ENCODE results near the gene AKR1C4. TPM values are rescaled to one million over a fixed set of nuclear protein-coding genes. Genes with fewer than 3 reads are reported as not detected.

Gene AKR1C4
- total and polyA plus RNA-seq, 2 of the 8 experiments (the other 6 are each of a cell fraction or from before 2014, with no cell fraction given), result not detected

DNA sequence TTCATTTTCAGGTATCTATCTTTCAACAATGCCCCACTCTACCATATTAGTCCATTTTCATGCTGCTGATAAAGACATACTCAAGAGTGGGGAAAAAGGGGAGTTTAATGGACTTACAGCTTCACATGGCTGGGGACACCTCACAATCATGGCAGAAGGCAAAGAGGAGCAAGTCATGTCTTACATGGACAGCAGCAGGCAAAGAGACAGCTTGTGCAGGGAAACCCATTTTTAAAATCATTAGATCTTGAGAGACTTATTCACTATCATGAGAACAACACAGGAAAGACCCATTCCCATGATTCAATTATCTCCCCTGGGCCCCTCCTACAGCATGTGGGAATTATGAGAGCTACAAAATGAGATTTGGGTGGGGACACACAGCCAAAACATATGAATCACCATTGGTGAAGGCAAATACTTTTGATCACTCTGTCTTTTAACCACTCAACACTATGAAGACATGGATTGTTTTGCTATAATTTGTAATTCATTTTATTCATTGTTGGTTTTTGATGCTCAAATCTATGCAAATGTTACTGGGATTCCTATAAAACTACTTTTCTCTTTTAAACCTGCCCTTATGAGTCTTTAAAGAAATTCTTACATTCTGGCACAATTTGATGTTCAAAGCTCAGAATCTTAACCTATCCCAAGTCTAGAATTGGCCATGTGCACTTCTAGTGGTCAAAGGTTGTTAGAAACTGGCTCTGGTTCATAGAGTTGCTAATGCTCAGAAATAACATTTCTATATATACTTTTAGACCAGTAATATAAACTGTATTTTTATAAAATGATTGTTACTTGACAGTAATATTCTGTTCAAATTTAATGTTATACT is 15.3 kb downstream of the AKR1C4 start:
- DNase-seq (ENCODE audit: low read depth in 1 of 2, low spot score in 2 of 2), result no peak
- Histone ChIP-seq H2BK12ac (ENCODE audit: low read depth, low read length) (no peak overlapping the region), H3K4me3 (ENCODE audit: extremely low read depth in 1 of 4, insufficient read depth in 2 of 4, low read depth in 3 of 4, low read length in 4 of 4) (no peak overlapping the region), H3K9me3 (ENCODE audit: insufficient read depth in 2 of 2, low read depth in 1 of 2, low read length in 1 of 2) (peaks cover 8 to 10% of the 10 kb centered on the region in 2 experiments; a peak in 3 of 4 replicates), H3K79me1 (ENCODE audit: low read depth, low read length) (no peaks in the 10 kb centered on the region), H3K4me2 (ENCODE audit: insufficient read depth in 1 of 2, low read depth in 2 of 2, low read length in 2 of 2) (no peak overlapping the region), H4K8ac (ENCODE audit: extremely low read depth, insufficient read depth, low read length) (no peak overlapping the region), H2BK120ac (replicated peaks; ENCODE audit: low read depth, low read length) (no peak overlapping the region), H3K79me2 (ENCODE audit: control insufficient read depth in 1 of 2, insufficient read depth in 2 of 2, low read length in 2 of 2) (no peaks in the 10 kb centered on the region), H2AFZ (ENCODE audit: low read length) (no peak overlapping the region), H3K9ac (replicated peaks in 1 of 4; ENCODE audit: extremely low read depth in 1 of 4, low read depth in 3 of 4, low read length in 3 of 4) (no peak overlapping the region), H3K23me2 (ENCODE audit: low read depth, low read length) (no peaks in the 10 kb centered on the region), H2AK5ac (ENCODE audit: low read depth, low read length) (no peak overlapping the region), H4K20me1 (replicated peaks in 1 of 2; ENCODE audit: control insufficient read depth in 1 of 2, insufficient read depth in 2 of 2, low read length in 2 of 2) (no peaks in the 10 kb centered on the region), H3K14ac (ENCODE audit: insufficient read length) (no peak overlapping the region), H3K4me1 (replicated peaks in 1 of 4; ENCODE audit: control insufficient read depth in 3 of 4, insufficient read depth in 4 of 4, low read length in 3 of 4) (no peaks in the 10 kb centered on the region), H4K5ac (ENCODE audit: insufficient read length, low read depth, low read length) (no peak overlapping the region), H4K91ac (replicated peaks; ENCODE audit: insufficient read length, low read length) (no peak overlapping the region), H3K23ac (ENCODE audit: insufficient read length) (no peak overlapping the region), H3K56ac (replicated peaks; ENCODE audit: insufficient read length, low read depth, low read length) (no peak overlapping the region), H2BK5ac (ENCODE audit: low read depth, low read length) (no peak overlapping the region), H3K27me3 (replicated peaks in 1 of 4; ENCODE audit: control insufficient read depth in 3 of 4, extremely low read depth in 1 of 4, insufficient read depth in 3 of 4, low read length in 3 of 4) (no peaks in the 10 kb centered on the region), H3K36me3 (ENCODE audit: control insufficient read depth in 2 of 4, insufficient read depth in 4 of 4, low read length in 3 of 4) (no peaks in the 10 kb centered on the region), H3K27ac (ENCODE audit: low read depth, low read length) (no peak overlapping the region), H3K4ac (replicated peaks; ENCODE audit: insufficient read length, low read depth, low read length) (no peak overlapping the region), H3K18ac (ENCODE audit: extremely low read depth, low read length) (no peak overlapping the region), H2BK20ac (ENCODE audit: low read length) (no peak overlapping the region), H2BK15ac (ENCODE audit: low read length) (no peak overlapping the region)
- no peak for FAIRE-seq
- CTCF ChIA-PET (ENCODE audit: partially characterized antibody), result interaction anchor here (0.9 to 1.2 kb wide), 3 partner anchors 9 to 42 kb away, joined by 3 to 4 read pairs (median 3); no protein-coding TSS in a partner anchor
- POLR2A ChIA-PET (ENCODE audit: partially characterized antibody), result no interaction called here
- TF ChIP-seq JUN (IDR thresholded peaks at IDR 0.05; ENCODE audit: low read depth, low read length), result no peak
- no peak for TF ChIP-seq JUND (IDR thresholded peaks at IDR 0.05; ENCODE audit: low read length)
- no peak for TF ChIP-seq SP1 (IDR thresholded peaks at IDR 0.05; ENCODE audit: low read depth, low read length)
- TF ChIP-seq SRF (IDR thresholded peaks at IDR 0.05; ENCODE audit: low read depth, low read length), result no peak

All from H1 (cell line).